A549 (cell line): ENCODE measurements around the gene NOTCH2.
"Not testable (repeated sequence)": the region's sequence is repeated elsewhere in the genome, so short reads cannot be mapped to it uniquely, and the experiment has no call there.

Source experiments
- CTCF ChIP-seq: fragments of >200 bp; sonication (Bioruptor Twin); formaldehyde crosslinking; IDR thresholded peaks from 3 replicates; pipeline ENCODE4 v1.5.1; 2016
- ELK1 ChIP-seq: fragments of 150-350 bp; IDR thresholded peaks from 2 replicates; pipeline ENCODE4 v1.6.1; 2014; ENCODE audit warnings: low read depth, mild to moderate bottlenecking, low read length
- HOXA7 ChIP-seq: fragments of 250-450 bp; sonication (Bioruptor Pico); IDR thresholded peaks from 2 replicates; pipeline ENCODE4 v1.5.0; 2020; ENCODE audit warnings: mild to moderate bottlenecking, moderate library complexity
- MYC ChIP-seq: IDR thresholded peaks from 2 replicates; pipeline ENCODE4 v1.6.1; 2012; ENCODE audit warnings: mild to moderate bottlenecking, inconsistent platforms, low read length, improper control_type of control experiment, borderline replicate concordance
- POLR2A ChIP-seq: IDR thresholded peaks from 2 replicates; pipeline ENCODE4 v1.6.1; 2012; ENCODE audit warnings: mild to moderate bottlenecking, low read length

GRCh38 chr1:120113134-120113533, 43.7 kb upstream of the NOTCH2 start:
- TF ChIP-seq CTCF; POLR2A; ELK1; MYC; HOXA7 (CRISPR knock-in tag): not testable (repeated sequence)
